ENCODE data around the gene ZNF407. TPM values are rescaled to one million over a fixed set of nuclear protein-coding genes. Genes with fewer than 3 reads are reported as not detected.

The ZNF407 gene
- total and polyA plus RNA-seq, 2 of the 13 experiments (the other 11 are each of a cell fraction or from before 2014, with no cell fraction given) = 2.3 to 8.7 TPM

GRCh38 chr18:74836296-74837139, 238.8 kb downstream of the ZNF407 start (continued):
- TF ChIP-seq HINFP (CRISPR knock-in tag; IDR thresholded peaks at IDR 0.05; ENCODE audit: low read depth) = no peak
- 0 out of 2 replicates have a peak, but pooled peaks have one; percentile 30 for TF ChIP-seq POGK (CRISPR knock-in tag; conservative IDR thresholded peaks at IDR 0.05)
- TF ChIP-seq HMG20A (CRISPR knock-in tag; IDR thresholded peaks at IDR 0.05; ENCODE audit: borderline replicate concordance) = no peak
- TF ChIP-seq ZNF292 (CRISPR knock-in tag; IDR thresholded peaks at IDR 0.05; ENCODE audit: borderline replicate concordance, low read depth) = peak; percentile 87; the same call in 1 of the 2 replicates

- H3K79me2 ChIP-seq (ENCODE audit: insufficient read depth, low read length) = no peaks in the 10 kb centered on the region
- no TSS peak for BruUV-seq (replicated peaks)
- peak; percentile 34 for FAIRE-seq
- 71% methylated on average over 7 of the region's 7 CpGs for WGBS (ENCODE audit: low lambda C conversion rate)
- ChIA-PET POLR2A (no interaction called here), CTCF (ENCODE audit: low intra/inter-chr PET ratio, low total read pairs) (no interaction called here)
- in situ Hi-C loops (cut with HindIII; ENCODE audit: extremely low pct_ligation_motif_present, low pct_unique_long_range_greater_than_20kb) = no loop called here
- peak overlapping the region; percentile 35 for H3K27ac ChIP-seq (ENCODE audit: extremely low read length, insufficient read depth, low read length)
- H4K20me1 ChIP-seq (ENCODE audit: insufficient read depth, low read length) = no peaks in the 10 kb centered on the region
- peak overlapping the region; percentile 14; the same call in 1 of the 2 replicates for H3K4me2 ChIP-seq (ENCODE audit: low read depth, low read length)
- H3K4me3 ChIP-seq (replicated peaks in 1 of 3; ENCODE audit: insufficient read depth in 1 of 3, low read depth in 2 of 3, low read length in 3 of 3) = 0 out of 6 replicates have a peak overlapping the region, but pooled peaks of 1 of the 3 experiments have one; percentile 14
- no peaks in the 10 kb centered on the region for H3K36me3 ChIP-seq (replicated peaks in 1 of 2; ENCODE audit: control insufficient read depth in 1 of 2, insufficient read depth in 2 of 2, low read length in 2 of 2)
- peaks cover 35% of the 10 kb centered on the region for H3K4me1 ChIP-seq (ENCODE audit: insufficient read depth, low read length)
- no peaks in the 10 kb centered on the region for H3K9me3 ChIP-seq (ENCODE audit: low read length)
- ATAC-seq = peak; percentile 92
- no peak overlapping the region for H2AFZ ChIP-seq (ENCODE audit: low read length)
- H3K9ac ChIP-seq (ENCODE audit: insufficient read depth, low read depth, low read length) = no peak overlapping the region
- intact Hi-C loops (cut with micrococcal nuclease; ENCODE audit: unreplicated experiment) = no loop called here
- H3K27me3 ChIP-seq (ENCODE audit: control insufficient read depth in 1 of 2, insufficient read depth in 2 of 2, low read length in 2 of 2) = no peaks in the 10 kb centered on the region
- peak; percentile 78 for DNase-seq (ENCODE audit: low spot score)
- TF ChIP-seq ZMYM2 (CRISPR knock-in tag; IDR thresholded peaks at IDR 0.05) = peak; percentile 78; the same call in 1 of the 2 replicates
- peak; percentile 23; the same call in 1 of the 2 replicates for TF ChIP-seq PATZ1 (CRISPR knock-in tag; IDR thresholded peaks at IDR 0.05)
- peak; percentile 91 for TF ChIP-seq ETV5 (CRISPR knock-in tag; IDR thresholded peaks at IDR 0.05; ENCODE audit: borderline replicate concordance)
- peak; percentile 67; the same call in 1 of the 2 replicates for TF ChIP-seq TCF7 (IDR thresholded peaks at IDR 0.05; ENCODE audit: low read depth)
Measured at GRCh38 chr18:74840492-74841167, 243.0 kb downstream of the ZNF407 start.
